ENCODE results near the gene TUBA1C. TPM values are rescaled to one million over a fixed set of nuclear protein-coding genes. Genes with fewer than 3 reads are reported as not detected.
A peak's percentile ranks its signal among the peaks of the same experiment; 100 is the strongest.
"Not testable (repeated sequence)": the region's sequence is repeated elsewhere in the genome, so short reads cannot be mapped to it uniquely, and the experiment has no call there.

The TUBA1C gene
- total RNA-seq, 1 donor = 839 TPM

- DNase-seq (ENCODE audit: low read depth) = no peak
- H3K4me3 ChIP-seq (ENCODE audit: low read depth, low read length) = no peak overlapping the region
- no peak for TF ChIP-seq CTCF (IDR thresholded peaks at IDR 0.05; ENCODE audit: insufficient read depth, low read length)
Observed at GRCh38 chr12:49277466-49277865, 12.6 kb downstream of the TUBA1C start.

GRCh38 chr12:49279706-49280159 lies 14.9 kb downstream of the TUBA1C start:
- no peak overlapping the region for H3K4me3 ChIP-seq (ENCODE audit: low read depth, low read length)
- no peak for TF ChIP-seq CTCF (IDR thresholded peaks at IDR 0.05; ENCODE audit: insufficient read depth, low read length)
- no peak for DNase-seq (ENCODE audit: low read depth)

GRCh38 chr12:49280545-49280944 lies 15.7 kb downstream of the TUBA1C start:
- H3K4me3 ChIP-seq (ENCODE audit: low read depth, low read length); DNase-seq (ENCODE audit: low read depth): not testable (repeated sequence)

GRCh38 chr12:49282302-49282701 lies 17.4 kb downstream of the TUBA1C start:
- H3K4me3 ChIP-seq (ENCODE audit: low read depth, low read length) = no peak overlapping the region
- TF ChIP-seq CTCF (IDR thresholded peaks at IDR 0.05; ENCODE audit: insufficient read depth, low read length) = no peak
- DNase-seq (ENCODE audit: low read depth) = no peak

GRCh38 chr12:49282740-49283375 lies 18.0 kb downstream of the TUBA1C start:
- DNase-seq (ENCODE audit: low read depth); H3K4me3 ChIP-seq (ENCODE audit: low read depth, low read length): not testable (repeated sequence)

- TF ChIP-seq CTCF (IDR thresholded peaks at IDR 0.05; ENCODE audit: insufficient read depth, low read length) = peak; percentile 20
- no peak for DNase-seq (ENCODE audit: low read depth)
Observed at GRCh38 chr12:49283541-49284429, 18.9 kb downstream of the TUBA1C start.

GRCh38 chr12:49284672-49285071 lies 19.8 kb downstream of the TUBA1C start:
- TF ChIP-seq CTCF (IDR thresholded peaks at IDR 0.05; ENCODE audit: insufficient read depth, low read length) = no peak
- no peak for DNase-seq (ENCODE audit: low read depth)

More at GRCh38 chr12:49283541-49284429, 18.9 kb downstream of the TUBA1C start:
- no peak overlapping the region for H3K4me3 ChIP-seq (ENCODE audit: low read depth, low read length)

More at GRCh38 chr12:49284672-49285071, 19.8 kb downstream of the TUBA1C start:
- no peak overlapping the region for H3K4me3 ChIP-seq (ENCODE audit: low read depth, low read length)

Measured in fibroblast of the aortic adventitia (primary cell).